Hepatocyte (in vitro differentiated cells): ENCODE data around the gene KPNA6.

Experiments
- EZH2 ChIP-seq: fragments of 200-600 bp; sonication (generic); IDR thresholded peaks from 2 replicates; pipeline ENCODE4 v1.6.1; 2016; ENCODE audit warnings: antibody characterized with exemption, mild to moderate bottlenecking, borderline replicate concordance
- EZH2phosphoT487 ChIP-seq: fragments of 200-600 bp; sonication (generic); IDR thresholded peaks from one replicate; pipeline ENCODE4 v1.6.1; 2018; ENCODE audit warnings: antibody characterized with exemption, mild to moderate bottlenecking, low read depth, moderate library complexity; ENCODE audit not compliant: unreplicated experiment, severe bottlenecking
- TF ChIP-seq, protein P1 (sequence below): fragments of 200-600 bp; sonication (generic); IDR thresholded peaks from 2 replicates; pipeline ENCODE4 v1.5.1; 2016; ENCODE audit warnings: antibody characterized with exemption, mild to moderate bottlenecking; ENCODE audit not compliant: poor library complexity

DNA sequence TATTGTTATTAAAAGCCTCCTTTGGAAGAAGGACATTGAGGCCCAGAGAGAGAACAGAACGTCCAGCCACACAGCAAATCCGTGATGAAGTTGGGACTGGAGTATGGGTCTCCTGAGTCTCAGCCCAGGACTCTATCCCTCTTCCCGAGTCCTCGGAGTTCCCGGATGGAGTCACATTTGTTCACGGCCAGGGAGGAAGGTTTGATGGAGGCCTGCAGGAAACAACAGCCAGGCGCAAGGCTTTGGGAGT lies 71.3 kb downstream of the KPNA6 start:
- no peak for TF ChIP-seq EZH2phosphoT487
- TF ChIP-seq EZH2 = no peak
- TF ChIP-seq, protein P1, sequence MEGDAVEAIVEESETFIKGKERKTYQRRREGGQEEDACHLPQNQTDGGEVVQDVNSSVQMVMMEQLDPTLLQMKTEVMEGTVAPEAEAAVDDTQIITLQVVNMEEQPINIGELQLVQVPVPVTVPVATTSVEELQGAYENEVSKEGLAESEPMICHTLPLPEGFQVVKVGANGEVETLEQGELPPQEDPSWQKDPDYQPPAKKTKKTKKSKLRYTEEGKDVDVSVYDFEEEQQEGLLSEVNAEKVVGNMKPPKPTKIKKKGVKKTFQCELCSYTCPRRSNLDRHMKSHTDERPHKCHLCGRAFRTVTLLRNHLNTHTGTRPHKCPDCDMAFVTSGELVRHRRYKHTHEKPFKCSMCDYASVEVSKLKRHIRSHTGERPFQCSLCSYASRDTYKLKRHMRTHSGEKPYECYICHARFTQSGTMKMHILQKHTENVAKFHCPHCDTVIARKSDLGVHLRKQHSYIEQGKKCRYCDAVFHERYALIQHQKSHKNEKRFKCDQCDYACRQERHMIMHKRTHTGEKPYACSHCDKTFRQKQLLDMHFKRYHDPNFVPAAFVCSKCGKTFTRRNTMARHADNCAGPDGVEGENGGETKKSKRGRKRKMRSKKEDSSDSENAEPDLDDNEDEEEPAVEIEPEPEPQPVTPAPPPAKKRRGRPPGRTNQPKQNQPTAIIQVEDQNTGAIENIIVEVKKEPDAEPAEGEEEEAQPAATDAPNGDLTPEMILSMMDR = no peak
